Measurements from ENCODE around the gene TRIB2.
A peak's percentile ranks its signal among the peaks of the same experiment; 100 is the strongest.

TRIB2 gene

DNA sequence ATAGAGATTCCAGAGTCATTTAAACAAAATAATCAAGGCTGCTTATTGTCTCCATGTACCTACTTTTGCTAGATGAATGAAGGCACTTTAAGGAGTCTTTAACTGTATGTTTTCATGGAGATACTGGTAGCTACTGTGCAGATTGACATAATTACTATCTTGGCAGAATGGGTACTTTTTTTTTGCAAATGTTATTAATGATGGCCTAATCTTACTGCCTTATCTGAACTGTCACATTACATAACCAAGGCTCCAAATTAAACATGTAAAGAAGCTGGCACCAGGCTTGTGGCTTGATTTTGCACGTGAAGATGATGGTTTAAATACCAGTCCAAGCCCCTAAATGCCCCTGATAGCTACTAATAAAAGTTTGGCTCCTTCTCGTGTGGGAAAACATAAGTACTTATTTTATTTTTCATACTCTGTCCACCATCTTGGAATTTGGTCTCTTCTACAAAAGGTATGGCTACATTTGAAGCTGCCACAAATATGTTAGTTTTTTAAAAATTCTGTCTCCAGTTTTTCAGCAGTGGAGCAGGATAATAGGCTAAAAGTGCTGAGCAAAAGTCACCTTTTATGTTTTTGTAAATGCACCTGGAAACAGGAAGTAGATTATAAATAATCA is 4.1 kb downstream of the TRIB2 start:
- DNase-seq (ENCODE audit: low read depth), result no peak

DNA sequence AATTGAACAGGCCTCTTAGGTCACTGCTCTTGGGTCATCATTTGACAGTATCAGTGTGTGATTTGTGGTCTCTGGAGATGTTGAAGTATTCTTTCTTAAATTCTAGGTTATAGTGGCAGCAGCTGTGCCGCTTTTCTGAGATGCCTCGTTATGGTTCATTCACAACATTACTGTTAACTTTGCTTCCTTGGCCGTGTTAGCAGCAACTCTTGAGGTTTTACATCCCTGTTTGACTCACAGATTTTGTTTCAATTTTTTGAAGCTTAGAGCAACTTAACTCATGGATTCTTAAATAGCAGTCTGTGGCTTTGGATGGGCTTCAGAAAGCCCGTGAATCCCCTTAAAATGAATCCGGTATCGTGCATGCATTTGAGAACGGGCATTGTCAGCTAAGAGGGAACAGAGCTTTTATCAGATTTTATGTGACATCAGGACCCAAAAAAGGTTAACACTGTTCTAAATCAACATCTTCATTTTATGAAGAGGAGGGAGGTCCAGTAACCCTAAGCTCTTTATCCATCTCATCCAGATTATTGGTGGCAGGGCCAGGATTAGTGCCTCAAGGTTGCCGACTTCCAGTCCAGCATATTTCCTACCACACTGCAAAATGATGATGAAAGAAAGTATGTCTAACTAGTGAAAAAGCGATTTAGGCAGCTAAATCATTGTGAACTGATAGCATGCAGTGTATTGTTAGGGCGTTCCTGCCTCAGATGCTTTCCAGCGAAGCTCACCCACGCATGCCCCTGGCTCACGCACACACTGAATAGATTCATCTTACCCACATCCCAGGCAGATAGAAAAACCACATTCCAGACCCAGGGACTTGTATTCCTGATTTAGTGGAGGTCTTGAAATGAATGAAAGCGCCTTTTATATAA is 5.1 kb downstream of the TRIB2 start:
- DNase-seq (ENCODE audit: low read depth), result no peak

DNA sequence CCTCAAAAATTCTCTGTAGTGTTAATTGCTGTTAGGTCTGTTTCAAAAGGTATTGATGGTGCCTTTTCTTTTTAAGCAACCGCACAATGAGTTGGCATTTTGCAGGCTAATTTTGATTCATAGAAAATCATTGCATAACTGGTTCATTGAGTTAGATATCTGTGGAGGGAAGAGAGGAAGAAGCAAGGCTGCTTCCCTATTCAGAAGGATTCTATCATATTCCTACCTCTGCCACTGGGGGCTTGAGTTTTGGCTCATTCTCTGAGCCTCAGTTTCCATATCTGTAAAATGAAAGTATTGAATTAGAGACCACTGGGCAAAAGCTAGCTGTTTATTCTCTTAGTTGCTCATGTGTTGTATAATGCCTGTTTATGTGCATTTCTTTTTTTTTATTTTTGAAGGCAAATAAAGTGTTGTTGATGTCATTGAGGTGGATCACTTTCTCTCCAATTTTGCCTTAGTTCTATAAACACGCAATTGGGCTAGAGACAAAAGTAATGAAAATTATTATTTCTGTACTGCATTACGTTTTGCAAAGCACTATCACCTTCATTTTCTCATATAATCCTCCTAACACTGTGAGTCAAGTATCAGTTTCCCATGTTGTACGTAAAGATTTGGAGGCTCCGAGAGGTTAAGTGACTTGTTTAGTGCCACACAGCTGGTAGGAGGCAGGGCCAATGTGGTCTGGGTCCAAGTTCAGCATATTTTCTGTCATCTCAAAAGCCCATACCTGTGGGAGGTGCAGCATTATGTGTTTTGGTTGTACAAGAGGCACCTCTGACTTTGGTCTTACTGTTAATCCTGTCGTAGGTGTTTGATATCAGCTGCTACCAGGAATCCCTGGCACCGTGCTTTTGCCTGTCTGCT is 5.9 kb downstream of the TRIB2 start:
- DNase-seq (ENCODE audit: low read depth), result no peak

DNA sequence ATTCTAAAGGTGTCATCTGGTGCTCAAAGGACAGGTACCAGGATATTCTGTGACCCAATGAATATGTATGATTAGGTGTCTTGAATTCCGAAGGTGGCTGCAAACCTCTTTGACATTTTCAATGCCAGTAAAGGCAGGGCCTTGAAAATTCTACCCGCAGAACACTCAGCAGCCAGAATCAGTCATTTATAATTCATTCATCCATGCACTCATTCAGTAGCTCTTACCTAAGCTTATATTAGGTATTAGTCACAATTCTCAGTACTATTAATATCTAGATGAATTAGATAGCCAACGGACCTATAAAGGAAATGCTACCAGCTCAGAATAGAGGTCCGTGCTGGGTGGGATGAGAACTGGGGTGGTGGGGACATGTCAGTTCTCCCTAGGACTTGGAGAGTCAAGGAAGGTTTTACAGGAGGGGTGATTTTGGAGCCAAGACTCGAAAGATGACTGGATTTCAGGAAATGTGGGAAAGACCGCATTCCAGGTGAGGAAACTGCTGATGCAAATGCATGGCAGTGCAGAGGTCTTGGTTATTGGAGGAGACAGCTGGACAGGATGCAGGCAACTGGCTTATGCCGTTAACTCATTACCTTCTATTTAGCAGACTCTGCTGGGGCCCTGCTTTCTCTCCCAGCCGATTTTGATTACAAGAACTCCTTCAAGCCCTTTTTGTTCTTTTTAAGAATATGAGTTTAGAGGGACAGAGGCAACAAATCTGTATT is 7.2 kb downstream of the TRIB2 start:
- DNase-seq (ENCODE audit: low read depth), result no peak

DNA sequence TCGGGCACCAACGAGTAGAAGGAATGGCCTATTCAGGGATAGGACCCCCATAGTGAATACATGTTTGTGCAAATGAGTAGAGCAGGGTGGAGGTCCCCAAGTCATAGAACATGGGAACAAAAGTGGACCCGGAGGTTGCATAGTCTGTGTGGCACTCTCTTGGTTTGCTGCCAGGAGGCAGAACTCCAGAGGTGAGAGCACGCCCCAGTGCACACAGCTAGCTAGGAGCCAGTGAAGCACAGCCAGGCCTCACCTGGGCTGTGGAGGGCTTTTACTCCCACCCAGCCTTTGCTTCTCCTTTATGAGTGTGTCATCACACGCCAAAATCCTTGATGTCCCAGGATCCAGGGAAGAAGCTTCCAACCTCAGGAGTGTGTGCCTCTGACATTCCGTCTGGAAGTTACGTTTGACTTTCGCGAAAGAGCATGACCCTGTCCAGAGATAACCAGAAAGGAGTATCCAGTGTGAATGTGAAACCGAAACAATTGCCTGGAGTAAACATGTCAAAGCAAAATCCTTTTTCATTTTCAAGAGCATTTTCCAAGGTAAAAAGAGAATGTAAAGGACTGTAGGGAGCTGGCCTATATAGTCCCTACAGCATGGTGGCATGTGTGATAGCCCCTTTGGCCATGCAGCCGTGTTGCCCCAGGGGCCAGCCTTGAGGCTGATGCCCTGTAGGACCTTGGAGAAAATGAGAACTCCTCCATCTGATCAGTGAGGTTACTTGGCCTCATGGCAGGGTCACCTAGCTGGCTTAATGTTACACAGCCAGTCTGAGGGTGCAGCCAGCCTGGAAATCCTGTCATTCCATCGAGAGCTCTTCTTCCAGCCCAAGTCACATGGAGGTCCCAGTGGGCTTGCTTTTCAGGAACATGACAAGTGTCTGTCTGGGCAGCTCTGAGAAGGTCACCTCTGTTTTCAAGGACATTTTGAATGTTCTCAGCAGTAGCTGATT is 8.8 kb downstream of the TRIB2 start:
- DNase-seq (ENCODE audit: low read depth), result no peak

DNA sequence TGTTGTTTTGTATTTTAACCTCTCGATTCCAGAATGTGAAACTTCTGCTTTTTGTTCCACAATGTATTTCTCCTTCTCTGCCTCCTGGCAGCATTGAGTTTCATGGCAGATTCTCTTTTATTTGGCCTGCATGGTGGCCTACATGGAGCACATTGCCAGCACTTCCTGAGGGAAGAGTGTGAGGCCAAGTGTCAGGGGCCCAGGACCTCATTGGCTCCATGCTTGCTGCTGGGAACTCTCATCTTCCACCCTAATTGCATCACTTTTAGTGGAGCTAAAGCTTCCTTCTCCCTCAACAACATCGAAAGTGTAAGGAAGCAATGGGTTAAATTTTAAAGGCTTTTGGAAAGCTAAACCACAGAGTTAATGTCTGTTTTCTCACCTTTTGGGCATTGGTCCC is 9.5 kb downstream of the TRIB2 start:
- no peak for DNase-seq (ENCODE audit: low read depth)

DNA sequence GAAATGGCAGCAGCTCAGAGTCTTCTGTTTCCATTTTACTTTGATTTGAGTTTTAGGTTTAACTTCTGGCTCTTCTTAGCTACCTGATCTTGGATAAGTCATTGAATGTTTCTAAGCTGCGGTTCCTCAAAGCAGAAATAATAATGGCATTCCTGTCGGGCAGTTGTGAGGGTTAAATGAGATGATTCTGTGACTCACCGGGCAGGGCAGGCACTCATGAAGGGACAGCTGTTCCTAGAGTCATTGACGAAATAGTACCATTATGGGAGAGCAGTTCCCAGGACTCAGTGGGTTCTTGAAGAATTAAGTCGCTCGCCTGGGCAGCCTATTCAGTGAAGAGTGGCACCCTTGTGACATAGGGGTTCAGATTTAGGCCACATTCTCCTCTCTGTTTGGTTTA is 10.3 kb downstream of the TRIB2 start:
- DNase-seq (ENCODE audit: low read depth), result no peak

DNA sequence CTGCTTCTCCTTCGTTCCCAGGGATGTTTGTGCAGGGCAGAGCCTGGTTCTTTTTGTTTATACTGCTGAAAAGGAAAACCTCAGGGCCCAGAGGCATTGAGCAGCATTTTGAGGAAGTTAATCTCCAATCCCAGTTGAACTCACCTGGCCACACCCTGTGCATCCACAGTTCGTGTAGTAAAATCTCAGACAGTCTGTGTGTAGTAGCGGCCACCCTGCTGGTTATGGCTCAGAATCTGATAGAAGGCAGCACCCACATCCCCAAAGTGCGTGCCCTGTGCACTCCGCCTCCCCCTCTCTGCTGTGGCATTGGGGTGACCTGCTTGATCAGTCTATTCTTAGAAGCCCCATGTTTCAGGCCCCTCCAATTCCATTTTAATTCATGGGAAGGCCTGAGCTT is 10.9 kb downstream of the TRIB2 start:
- no peak for DNase-seq (ENCODE audit: low read depth)

DNA sequence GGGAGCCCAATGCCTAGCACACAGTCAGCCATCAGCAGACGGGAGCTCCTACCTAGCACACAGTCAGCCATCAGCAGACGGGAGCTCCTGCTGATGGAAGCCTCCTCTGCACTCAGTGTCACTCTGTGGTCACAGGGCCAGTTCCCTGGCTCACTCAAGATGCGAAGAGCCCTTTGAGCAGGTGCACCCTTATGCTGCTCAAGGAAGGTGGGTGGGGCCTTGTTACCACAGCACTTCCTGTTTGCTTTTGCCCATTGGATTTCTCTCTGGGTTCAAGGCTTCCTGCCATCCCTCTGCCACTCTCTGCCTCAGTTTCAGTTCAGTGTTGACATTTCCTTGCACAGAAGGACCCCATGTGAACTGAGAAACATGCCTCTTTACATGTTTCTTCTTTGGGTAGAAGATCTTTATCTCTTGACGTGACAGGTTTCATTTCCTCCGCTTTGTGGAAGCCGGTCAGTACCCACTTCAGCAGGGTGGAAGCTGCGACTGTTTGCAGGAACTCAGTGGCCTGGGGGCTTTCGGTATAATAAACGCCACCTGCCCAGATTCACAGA is 11.6 kb downstream of the TRIB2 start:
- DNase-seq (ENCODE audit: low read depth), result peak; percentile 40

DNA sequence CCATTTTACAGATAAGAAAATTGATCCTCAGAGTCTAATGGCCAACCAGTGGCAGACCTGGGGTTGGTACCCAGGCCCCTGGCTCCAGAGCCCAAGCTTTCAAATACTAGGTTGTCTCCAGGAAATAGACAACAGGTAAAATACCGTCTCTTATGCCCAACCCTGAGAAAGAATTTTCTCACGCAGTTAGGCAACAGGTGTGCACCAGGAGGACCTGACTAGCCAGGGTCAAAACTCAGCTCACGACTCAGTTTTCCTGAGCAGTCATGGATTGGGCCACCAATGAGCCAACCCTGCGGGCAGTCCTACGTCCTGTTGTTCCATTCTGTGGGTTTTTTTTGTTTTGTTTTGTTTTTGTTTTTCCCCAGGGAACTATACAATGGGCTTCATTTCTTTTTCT is 13.5 kb downstream of the TRIB2 start:
- DNase-seq (ENCODE audit: low read depth), result no peak

DNA sequence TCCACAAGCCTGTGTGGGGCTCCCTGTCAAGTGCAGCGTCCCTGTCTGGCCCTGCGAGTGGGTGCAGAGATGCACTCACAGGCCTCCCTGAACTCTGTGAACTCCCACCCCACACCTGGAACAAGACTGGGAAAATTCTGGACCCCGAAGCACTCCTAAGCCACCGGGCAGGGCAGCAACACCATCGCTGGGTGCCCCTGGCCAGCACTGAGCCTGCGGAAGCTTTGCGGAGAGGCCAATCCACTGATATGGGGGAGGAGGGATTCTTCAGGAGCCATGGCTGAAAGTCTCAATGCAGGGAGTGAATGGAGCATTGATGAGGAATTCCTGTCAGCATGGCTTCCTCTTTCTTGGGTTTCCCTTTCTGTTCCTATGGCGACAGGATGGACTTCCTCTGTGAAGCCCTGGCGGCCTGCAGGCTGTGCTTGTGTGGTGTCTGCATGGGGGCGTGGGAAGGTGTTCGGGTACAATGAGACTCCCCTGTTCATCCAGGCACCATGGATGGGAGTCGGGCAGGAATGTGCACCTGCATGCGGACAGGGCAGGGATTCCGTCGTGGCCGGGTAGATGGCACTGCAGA is 15.1 kb downstream of the TRIB2 start:
- DNase-seq (ENCODE audit: low read depth), result no peak

DNA sequence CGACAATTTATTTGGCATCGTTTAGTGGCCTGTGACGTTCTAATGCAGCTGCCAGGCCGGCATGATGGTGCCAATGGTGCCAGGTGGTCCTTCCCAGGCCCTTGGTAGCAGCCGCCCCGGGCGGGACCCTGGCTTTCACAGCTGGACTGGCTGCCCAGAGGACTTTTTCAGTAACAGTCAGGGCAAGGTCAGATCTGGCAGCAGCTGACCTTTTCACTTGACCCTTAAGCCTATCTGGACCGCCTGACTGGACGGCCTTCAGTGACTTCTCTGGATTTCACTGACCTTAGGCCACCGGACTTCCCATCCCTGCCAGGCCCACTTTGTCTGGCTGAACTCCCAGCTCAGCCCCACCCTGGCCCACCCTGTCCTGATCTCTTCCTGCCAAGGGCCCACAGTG is 15.9 kb downstream of the TRIB2 start:
- no peak for DNase-seq (ENCODE audit: low read depth)

DNA sequence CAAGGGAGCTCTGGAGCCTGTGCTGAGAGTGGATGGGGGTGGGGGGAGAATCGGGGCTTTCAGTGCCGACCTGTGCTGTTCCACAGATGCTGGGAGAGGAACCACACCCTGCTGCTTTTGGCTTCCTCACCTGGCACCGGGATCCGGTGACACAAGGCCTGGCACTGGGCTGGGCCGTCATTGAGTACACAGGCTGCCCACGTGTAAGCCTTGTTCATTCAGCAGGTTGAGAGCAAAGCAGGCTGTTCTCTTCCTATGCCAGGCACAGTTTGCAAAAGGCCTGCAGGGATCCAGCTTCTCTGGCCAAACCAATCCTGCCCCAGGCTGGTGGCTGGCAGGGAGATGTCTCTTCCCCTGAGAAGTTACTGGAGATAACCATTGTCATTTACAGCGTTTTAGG is 17.1 kb downstream of the TRIB2 start:
- no peak for DNase-seq (ENCODE audit: low read depth)

DNA sequence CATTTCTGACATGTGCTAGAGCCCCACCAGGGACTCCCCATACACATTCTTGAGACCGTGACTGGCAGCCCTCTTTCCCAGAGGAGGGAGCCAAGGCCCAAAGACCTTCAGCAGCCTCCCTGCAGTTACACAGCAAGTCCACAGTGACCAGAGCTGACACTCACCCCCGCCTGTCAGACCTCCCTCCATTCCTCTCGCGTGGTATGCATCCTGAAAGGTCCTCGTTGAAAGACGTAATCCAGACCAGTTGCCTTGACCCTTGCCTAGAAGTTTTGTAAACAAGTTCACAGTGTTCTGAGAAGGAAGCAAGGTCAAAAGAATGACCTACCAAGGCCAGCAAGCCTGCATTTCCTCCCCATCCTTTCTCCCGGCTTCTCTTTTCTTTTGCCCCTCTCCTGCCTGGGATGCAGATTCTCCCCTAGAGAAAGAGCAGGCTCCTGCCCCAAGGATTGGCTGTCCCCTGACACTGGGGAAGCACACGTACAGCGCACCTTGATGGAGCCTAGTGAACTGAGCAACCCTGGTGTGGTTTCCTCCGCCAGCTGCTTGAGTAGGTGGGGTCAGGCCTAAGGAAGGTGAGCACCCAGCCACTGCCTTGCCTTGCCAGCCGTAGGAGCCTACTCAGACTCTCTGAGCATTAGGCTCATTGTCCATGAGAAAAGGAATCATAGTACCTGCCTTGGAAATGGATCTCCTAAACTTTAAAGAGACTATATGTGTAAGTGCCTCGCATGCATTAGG is 18.3 kb downstream of the TRIB2 start:
- no peak for DNase-seq (ENCODE audit: low read depth)

DNA sequence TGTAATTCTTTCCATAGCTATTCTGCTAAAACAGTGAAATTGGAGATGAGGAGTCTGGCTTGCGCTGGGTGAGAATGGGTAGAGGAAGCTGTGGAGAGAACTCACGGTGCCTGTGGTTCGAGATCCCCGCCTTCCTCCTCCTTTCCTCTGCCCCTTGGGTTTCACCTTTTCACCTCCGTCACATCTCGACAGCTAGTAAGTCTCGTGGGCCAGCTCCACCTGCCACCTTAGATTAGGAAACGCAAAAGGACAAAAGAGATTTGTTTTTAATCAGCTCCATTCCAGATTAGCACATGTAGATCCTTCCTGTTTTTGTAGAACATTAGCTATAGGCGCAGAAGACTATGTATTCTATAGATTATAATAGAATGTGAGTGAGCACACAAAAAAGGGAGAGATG is 20.6 kb downstream of the TRIB2 start:
- DNase-seq (ENCODE audit: low read depth), result no peak

DNA sequence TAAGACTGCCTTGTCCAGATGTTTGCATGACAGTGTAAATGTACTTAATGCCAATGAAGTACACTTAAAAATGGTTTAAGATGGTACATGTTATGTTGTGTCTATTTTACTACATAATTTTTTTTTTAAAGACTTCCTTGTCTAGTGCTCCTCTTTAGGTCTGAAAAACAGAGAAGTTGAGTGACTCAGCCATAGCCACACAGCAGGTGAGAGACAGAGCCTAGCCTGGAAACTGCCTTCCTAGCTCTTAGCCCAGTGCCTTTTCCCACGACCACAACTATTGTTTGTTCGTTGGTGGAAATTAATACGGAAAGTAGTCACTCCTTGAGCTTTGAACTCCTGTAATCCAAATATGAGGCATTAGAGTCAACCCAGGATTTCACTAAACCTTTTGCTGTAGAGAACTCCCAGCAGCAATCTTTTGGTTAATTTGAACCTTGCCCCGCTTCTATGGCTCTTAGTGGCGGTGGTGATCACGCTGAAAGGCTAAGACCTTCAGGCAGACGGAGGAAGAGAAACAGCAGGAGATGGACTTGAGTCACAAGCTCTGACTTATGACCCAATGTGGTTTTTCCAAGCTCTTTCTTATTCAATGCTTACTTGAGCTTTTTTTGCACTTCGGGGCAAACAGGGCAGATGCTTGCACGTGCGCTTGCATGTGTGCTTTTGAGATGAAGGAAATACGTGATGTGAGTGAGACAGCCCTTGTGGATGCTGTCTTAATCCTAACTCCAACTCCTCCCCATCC is 21.2 kb downstream of the TRIB2 start:
- no peak for DNase-seq (ENCODE audit: low read depth)

DNA sequence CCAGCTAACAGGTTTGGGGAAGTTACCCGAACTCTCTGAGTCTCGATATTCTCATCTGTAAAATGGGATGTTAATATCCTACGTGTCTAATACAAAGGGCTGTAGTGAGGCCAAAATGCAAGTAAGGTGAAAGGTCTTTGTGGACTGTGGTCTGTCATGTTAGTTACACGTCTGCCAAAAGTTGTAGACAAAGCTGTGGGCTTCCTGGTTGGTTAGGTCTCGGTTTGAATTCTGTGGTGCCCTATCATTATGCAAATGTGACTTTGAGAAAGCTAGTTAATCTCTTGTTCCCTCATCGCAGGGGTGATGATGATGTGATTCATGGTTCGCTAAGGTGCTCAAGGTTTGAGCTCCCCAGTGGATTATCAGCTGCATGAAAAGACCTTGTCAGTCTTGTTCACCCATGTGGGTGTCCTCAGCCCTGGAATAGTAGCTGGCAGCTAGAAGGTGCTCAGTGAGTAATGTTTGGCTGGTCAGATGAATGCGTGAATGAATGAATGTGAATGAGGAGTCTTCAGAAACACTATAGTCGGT is 23.1 kb downstream of the TRIB2 start:
- no peak for DNase-seq (ENCODE audit: low read depth)

DNA sequence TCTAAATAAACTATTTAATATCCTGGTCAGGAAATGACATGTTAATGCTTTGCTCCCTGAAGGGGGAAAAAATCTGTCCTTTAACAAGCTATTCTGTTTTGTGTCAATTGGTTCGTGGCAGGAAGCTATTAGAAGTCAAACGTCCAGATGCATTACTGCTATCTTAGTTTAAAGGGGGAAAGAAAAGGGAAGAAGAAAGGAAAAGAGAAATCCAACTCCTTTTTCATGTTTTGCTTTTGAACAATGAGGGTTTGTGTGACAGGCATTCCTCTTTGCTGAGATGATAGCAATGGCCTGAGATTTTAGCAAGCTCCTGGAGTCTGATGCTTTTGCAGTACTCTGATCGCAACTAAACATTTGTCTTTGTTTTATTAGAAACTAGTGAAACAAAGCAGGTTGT is 24.6 kb downstream of the TRIB2 start:
- no peak for DNase-seq (ENCODE audit: low read depth)

Data from T follicular helper cell (primary cell).